C1 segment of cervical spinal cord (tissue), 14 donors: ENCODE results near the gene MYBPH.

ENCODE experiments used
- DNase-seq, 14 donors: peaks; one replicate each; lab custom pipeline; 2025; lab: John Stamatoyannopoulos, UW

Gene MYBPH

GRCh38 chr1:203200916-203201315, 25.3 kb upstream of the MYBPH start:
- no peak for DNase-seq

- peak in 2 of 14 donors; percentile 55 to 79 for DNase-seq
Observed at GRCh38 chr1:203199816-203200571, 24.4 kb upstream of the MYBPH start.

GRCh38 chr1:203199481-203199815, 23.8 kb upstream of the MYBPH start:
- DNase-seq = no peak

- DNase-seq = no peak
Observed at GRCh38 chr1:203199002-203199401, 23.4 kb upstream of the MYBPH start.

- DNase-seq = no peak
Observed at GRCh38 chr1:203197625-203198024, 22.0 kb upstream of the MYBPH start.

- no peak for DNase-seq
Observed at GRCh38 chr1:203196371-203196770, 20.7 kb upstream of the MYBPH start.

- DNase-seq = no peak
Observed at GRCh38 chr1:203190949-203191348, 15.3 kb upstream of the MYBPH start.

GRCh38 chr1:203189951-203190352, 14.3 kb upstream of the MYBPH start:
- DNase-seq = no peak

- no peak for DNase-seq
Observed at GRCh38 chr1:203188686-203189232, 13.1 kb upstream of the MYBPH start.

- no peak for DNase-seq
Observed at GRCh38 chr1:203187689-203188264, 12.2 kb upstream of the MYBPH start.

GRCh38 chr1:203187304-203187685, 11.7 kb upstream of the MYBPH start:
- peak in 2 of 14 donors; percentile 30 to 56 for DNase-seq

- peak in 8 of 14 donors; percentile 27 to 82 (median 56) for DNase-seq
Observed at GRCh38 chr1:203186446-203187303, 11.0 kb upstream of the MYBPH start, which contains the start of gene CHI3L1. CHI3L1 (minus strand) TSS chr1:203186704; CDS start chr1:203186623, 81 bp downstream.

- DNase-seq = no peak
Observed at GRCh38 chr1:203186091-203186445, 10.4 kb upstream of the MYBPH start.

- DNase-seq = peak in 2 of 14 donors; percentile 29 to 92
Observed at GRCh38 chr1:203185585-203185984, 10.0 kb upstream of the MYBPH start.

- no peak for DNase-seq
Observed at GRCh38 chr1:203185061-203185461, 9.4 kb upstream of the MYBPH start.

- DNase-seq = no peak
Observed at GRCh38 chr1:203184467-203184866, 8.8 kb upstream of the MYBPH start.

GRCh38 chr1:203183828-203184227, 8.2 kb upstream of the MYBPH start:
- DNase-seq = no peak

- no peak for DNase-seq
Observed at GRCh38 chr1:203182387-203182953, 6.8 kb upstream of the MYBPH start.

- DNase-seq = no peak
Observed at GRCh38 chr1:203181586-203182386, 6.2 kb upstream of the MYBPH start.

GRCh38 chr1:203180611-203181330, 5.1 kb upstream of the MYBPH start:
- DNase-seq = no peak
